Fibroblast of lung (primary cell): ENCODE measurements around the gene SYNDIG1.

Experiments used
- EZH2 ChIP-seq: IDR thresholded peaks from 2 replicates; pipeline ENCODE4 v1.5.1; 2012; ENCODE audit warnings: low read length, control low read depth, mild to moderate bottlenecking; ENCODE audit errors: missing control alignments
- TF ChIP-seq, protein P1 (sequence below), 2 donors: IDR thresholded peaks in 1 of 2; conservative IDR thresholded peaks in 1 of 2; 1 replicate in 1 of 2; 2 replicates in 1 of 2; pipeline ENCODE4 v1.5.1; 2011 to 2012; ENCODE audit warnings: low read length in 2 of 2, control low read depth in 1 of 2, inconsistent platforms in 1 of 2, low read depth in 1 of 2, mild to moderate bottlenecking in 1 of 2

DNA sequence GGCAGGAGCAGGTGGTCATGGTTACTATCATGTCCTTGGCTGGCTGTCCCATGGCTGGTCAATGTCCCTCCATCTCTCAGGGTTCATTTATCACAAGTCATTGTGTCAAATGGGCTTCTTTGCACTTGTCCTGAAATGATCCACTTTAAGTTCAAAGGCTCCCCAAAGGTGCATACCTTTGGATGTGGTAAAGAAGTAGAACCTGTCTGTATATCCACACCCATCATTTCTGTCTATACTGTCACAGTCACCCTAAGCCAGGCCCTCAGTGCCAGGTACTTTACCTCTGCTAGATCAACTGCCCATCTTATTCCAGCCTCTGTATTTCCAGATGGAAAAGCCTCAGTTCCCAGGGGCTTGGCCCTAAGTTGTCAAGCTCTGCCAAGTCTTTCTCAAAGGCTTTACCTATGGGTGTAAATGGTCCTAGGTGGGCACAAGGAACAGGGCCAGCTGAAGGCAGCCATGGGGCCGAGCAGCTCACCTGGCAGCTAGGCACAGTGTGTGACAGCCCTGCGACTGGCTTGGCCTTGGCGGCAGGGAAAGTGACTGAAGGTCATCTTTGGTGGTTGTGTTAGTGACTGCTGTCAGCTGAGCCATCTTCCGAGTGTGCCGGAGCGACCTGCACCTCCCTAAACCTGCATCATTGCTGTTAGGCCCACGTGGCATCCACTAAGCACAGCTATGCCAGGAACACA is 198.4 kb downstream of the SYNDIG1 start:
- TF ChIP-seq, protein P1, sequence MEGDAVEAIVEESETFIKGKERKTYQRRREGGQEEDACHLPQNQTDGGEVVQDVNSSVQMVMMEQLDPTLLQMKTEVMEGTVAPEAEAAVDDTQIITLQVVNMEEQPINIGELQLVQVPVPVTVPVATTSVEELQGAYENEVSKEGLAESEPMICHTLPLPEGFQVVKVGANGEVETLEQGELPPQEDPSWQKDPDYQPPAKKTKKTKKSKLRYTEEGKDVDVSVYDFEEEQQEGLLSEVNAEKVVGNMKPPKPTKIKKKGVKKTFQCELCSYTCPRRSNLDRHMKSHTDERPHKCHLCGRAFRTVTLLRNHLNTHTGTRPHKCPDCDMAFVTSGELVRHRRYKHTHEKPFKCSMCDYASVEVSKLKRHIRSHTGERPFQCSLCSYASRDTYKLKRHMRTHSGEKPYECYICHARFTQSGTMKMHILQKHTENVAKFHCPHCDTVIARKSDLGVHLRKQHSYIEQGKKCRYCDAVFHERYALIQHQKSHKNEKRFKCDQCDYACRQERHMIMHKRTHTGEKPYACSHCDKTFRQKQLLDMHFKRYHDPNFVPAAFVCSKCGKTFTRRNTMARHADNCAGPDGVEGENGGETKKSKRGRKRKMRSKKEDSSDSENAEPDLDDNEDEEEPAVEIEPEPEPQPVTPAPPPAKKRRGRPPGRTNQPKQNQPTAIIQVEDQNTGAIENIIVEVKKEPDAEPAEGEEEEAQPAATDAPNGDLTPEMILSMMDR (conservative IDR thresholded peaks at IDR 0.05 in 1 of 2, IDR thresholded peaks at IDR 0.05 in 1 of 2; ENCODE audit: low read depth in 1 of 2, low read length in 2 of 2) = no peak
- TF ChIP-seq EZH2 = no peak
